SK-MEL-5 (cell line): ENCODE results near the gene ANO8. TPM values are rescaled to one million over a fixed set of nuclear protein-coding genes. Genes with fewer than 3 reads are reported as not detected.

ENCODE experiments used
- DNase-seq: peaks from one replicate; pipeline ENCODE4 v3.0.0-alpha.2; 2016; ENCODE audit warnings: low read depth, low spot score
- in situ Hi-C: cut with HindIII; loops from 2 replicates; pipeline ENCODE4 v1.10.0; 2016; ENCODE audit warnings: low sequenced_read_pairs, high pct_unique_total_duplicates, low pct_unique_long_range_greater_than_20kb
- total RNA-seq: library from RNA; depleted of rRNA; stranded (reverse); fragments of >200 nt; shearing (Covaris generic); gene quantifications from 2 replicates; pipeline ENCODE4 v1.2.3, GENCODE V29; 2014

Gene ANO8
- total RNA-seq, 1 experiment from 2014 or later, result 0.98 TPM

DNA sequence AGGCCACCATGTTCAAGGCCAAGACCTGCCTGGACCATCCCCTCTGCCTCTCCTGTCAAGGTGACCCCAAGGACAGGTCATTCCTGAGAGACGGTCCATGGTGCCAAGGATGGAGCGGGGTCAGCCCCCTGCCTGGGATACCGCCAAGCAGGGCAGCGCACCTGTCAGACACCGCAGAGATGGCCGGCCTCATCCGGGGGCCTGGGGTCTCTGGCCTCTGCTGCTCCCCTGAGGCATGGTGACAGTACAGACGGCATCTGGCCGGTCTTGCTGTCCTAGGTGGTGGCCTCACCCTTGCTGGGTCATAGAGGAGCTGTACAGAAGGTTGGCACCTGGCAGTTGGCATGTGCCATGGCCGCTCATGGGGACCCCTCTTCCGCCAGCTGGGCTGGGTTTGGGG is 14.2 kb downstream of the ANO8 start:
- in situ Hi-C loops, result no loop called here
- no peak for DNase-seq

- in situ Hi-C loops, result no loop called here
- DNase-seq, result no peak
Measured at GRCh38 chr19:17319473-17320238, 15.0 kb downstream of the ANO8 start.

- in situ Hi-C loops, result no loop called here
- no peak for DNase-seq
Measured at GRCh38 chr19:17318966-17319365, 15.7 kb downstream of the ANO8 start.

DNA sequence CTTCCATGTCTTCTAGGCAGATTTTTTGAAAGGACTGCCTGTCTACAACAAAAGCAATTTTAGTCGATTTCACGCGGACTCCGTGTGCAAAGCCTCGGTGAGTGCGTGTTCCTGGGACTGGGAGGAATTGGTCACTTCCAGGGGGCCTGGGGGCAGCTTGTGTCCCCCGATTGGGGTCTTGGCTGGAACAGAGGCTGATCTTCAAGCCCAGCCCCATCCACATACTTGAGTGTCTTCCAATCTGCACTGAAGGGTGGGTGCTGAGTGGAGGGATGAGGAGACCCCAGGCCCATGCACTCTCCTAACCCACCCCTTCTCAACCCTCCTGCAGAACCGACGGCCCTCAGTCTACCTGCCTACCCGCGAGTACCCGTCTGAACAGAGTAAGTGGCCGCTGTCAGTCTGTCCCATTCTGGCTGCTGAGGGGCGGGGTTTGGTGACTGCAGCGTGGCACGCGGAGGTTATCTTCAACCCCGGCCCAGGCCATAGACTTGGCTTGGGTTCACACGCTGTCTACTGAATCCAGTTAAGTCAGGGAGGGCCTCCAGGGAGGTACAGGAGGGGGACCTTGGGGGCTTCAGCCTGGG is 20.6 kb downstream of the ANO8 start:
- in situ Hi-C loops, result no loop called here
- DNase-seq, result no peak

DNA sequence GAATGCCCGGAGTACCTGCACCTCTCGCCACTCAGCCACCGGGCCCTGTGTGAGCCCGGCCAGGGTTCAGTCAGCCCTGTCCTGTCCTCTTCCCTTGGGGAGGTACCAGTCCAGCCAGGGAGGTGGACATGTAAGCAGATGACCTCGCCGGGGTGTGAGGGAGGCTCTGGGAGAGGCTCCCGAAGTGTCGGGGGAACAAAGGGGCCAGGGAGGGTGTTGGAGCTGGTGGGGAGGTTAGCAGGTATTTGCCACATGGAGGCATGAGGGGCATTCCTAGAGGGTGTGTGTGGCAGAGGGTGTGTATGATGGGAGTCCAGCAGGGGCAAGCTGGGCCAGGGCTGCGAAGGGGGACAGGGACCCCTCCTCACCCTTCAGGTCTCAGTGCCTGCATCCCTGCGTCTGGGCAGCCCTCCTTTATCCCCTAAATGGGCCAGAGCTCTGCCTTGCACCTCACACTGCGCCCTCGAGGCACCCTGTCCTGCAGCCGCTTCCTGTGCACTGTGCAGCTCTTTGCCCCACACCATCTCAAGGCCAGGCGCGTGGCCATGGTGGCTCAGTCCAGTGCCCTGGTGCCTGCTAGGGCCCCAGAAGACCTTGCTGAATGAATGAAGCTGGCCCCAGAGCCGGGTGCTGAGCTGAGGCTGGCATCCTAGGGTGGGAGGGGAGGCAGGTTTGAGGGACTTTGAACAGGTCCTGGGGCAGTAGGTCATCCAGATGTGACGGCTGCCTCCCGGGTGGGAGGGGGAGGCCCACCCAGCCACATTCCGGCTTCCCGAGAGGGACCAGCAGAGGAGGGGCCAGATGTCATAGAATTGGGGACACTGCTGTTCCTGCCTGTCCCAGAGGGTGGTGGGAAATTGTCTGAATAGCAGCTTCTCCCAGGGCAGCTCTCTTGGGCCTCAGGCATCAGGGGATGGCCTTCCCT is 22.2 kb downstream of the ANO8 start:
- DNase-seq, result no peak
- in situ Hi-C loops, result no loop called here

- no peak for DNase-seq
- in situ Hi-C loops, result no loop called here
Measured at GRCh38 chr19:17311455-17312188, 23.0 kb downstream of the ANO8 start.

DNA sequence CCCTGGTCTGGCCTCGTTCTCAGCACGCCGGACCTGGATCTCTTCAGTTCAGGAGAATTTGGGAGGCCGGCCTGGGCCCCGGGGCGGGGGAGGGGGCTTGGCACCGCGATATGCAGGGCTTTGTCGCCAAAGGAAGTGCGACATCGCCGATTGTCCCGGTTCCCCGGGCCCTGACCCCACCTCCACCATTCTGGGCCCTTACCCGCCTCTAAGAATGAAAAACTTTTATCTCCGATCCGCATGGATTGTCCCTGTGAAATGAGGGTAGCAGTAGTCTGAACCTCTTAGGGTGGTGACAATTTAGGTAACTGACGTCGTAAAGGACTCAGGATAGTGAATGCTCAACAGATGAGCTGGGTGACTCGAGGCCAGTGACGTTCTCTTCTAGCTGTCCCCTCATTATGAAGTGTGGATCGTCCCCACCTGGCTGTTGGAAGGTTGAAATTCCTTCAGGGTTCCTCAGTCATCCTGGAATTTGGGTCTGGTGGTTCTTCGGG is 24.6 kb downstream of the ANO8 start:
- in situ Hi-C loops, result no loop called here
- no peak for DNase-seq

- in situ Hi-C loops, result no loop called here
- DNase-seq, result peak; percentile 99
Measured at GRCh38 chr19:17309198-17309964, 25.3 kb downstream of the ANO8 start, which contains the start of gene DDA1. TSS of gene DDA1 (plus strand) at chr19:17309563. CDS start at chr19:17309655, 92 bp downstream.

DNA sequence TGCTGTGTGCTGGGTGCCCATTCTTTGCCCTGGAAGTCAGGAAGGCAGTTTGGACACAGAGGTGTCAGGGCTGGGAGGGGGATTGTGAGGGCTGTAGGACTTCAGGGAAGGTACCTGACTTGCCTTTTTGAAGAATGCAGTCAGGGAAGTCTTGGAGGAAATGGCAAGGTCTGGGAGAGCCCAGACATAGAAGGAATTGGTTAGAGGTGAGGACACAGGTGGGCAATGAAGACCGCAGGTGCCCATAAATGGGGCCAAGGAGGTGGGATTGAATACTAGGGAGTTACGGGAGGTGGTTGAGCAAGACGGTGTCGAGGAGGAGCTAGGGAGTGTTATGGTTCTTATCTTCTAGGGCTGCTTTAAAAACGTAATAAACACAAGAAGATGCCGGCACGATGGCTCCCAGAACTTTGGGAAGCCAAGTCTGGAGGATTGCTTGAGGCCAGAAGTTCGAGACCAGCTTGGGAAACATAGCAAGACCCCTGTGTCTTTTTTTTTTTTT is 26.7 kb downstream of the ANO8 start:
- no peak for DNase-seq
- in situ Hi-C loops, result no loop called here

DNA sequence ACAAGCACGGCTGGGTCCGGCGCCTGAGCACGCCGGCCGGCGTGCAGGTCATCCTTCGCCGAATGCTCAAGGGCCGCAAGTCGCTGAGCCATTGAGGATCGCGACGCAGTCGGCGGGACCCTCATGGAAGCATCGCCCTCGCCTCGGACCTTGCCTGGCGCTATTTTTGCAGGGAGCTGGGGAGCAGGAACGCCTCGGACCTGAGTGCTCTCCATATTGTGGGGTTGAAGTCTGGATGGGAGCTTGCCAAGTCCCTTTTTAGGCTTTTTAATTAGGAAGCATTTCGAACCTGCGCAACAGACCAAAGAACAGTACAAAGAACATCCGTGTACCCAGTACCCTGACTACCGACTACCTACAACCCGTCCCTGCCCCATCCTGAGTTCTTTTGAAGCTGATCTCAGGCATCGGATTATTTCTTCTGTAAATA is 28.4 kb downstream of the ANO8 start:
- peak; percentile 11 for DNase-seq
- in situ Hi-C loops, result no loop called here

- peak; percentile 98 for DNase-seq
- in situ Hi-C loops, result no loop called here
Measured at GRCh38 chr19:17305517-17306284, 29.0 kb downstream of the ANO8 start, which contains the start of gene MRPL34. TSS of gene MRPL34 (plus strand) at chr19:17305872. CDS start at chr19:17305893, 21 bp downstream.

DNA sequence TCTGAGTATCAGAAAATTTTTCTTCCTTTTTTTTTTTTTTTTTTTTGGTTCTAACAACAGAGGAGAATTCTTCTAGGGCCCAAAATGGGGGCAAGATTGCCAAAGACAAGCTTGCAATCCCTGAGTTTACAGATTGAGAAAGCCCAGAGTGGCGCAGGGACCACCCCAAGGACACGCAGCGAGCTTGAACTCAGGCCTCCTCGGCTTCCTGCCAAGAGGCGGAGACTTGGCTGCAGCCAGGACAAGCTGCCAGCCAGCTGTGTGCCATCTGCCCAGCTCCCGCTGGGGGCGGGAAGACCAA is 29.5 kb downstream of the ANO8 start:
- in situ Hi-C loops, result no loop called here

GRCh38 chr19:17304386-17305215 is 30.1 kb downstream of the ANO8 start:
- DNase-seq, result no peak
- in situ Hi-C loops, result no loop called here

More for the DNA sequence above, 29.5 kb downstream of the ANO8 start:
- no peak for DNase-seq

DNA sequence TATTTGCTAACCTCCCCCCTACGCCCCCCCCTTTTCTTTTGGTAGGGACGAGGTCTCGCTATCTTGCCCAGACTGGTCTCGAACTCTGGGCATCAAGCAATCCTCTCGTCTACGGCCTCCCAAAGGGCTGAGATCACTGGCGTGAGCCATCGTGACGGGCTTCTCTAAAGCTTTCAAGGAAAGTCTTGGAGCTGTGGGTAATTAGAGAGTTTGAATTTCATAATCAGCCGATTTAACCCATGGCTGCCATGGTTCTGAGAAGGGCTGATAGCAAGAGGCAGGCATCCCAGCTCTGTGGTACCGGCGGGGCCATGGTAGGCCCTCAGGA is 30.8 kb downstream of the ANO8 start:
- in situ Hi-C loops, result no loop called here
- no peak for DNase-seq

DNA sequence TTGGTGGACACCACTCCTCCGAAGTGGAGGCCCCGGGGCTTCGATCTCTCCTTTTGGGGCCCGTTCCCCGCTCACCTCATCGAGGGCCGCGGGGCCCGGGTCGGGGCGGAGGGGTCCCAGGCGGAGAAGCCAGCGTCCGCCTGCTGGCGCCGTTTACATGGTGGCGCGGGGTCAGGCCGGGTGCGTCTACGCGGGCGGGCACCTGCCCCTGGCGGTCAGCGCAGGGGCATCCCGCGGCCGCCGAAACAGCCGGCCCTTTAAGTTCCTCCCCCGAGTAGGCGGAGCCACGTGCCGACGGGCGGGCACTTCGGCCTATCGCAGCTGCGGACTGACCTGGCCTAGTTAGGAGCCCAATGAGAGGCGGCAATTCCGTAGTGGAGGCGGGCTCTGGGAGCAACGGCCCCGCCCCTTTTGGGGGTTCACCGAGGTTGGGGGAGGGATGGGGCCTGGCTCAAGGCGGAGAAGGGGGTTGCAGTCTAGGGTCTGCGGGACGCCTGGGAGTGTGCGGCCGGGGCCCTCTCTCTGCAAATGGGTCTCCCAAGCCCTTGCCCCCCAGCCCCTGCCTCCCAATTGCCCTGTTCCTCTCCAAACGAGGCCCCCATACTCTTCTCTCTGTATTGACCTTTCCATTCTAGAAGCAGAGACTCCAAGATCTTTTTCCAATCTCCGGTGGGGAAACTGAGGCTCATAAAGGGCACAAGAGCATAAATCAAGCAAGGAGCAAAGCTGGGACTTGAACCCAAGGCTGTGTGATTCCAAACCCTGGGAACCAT is 31.3 kb downstream of the ANO8 start, which contains the start of gene ABHD8:
ABHD8 (minus strand) TSS at position 259 of the 773 bp plus-strand sequence. CDS start 1,809 bp downstream, outside the sequence.
- in situ Hi-C loops, result no loop called here

More for the DNA sequence above, 31.3 kb downstream of the ANO8 start, which contains the start of gene ABHD8:
- DNase-seq, result peak; percentile 90
